C4-2B (cell line): ENCODE data around the gene RNLS.

Experiments used
- H3K27ac ChIP-seq: fragments of 450-650 bp; 2 replicates; pipeline ENCODE4 v1.5.1; 2017
- CTCF ChIP-seq: fragments of 450-650 bp; conservative IDR thresholded peaks from 2 replicates; pipeline ENCODE4 v1.5.1; 2017; ENCODE audit warnings: mild to moderate bottlenecking
- ZFX ChIP-seq: fragments of 450-650 bp; IDR thresholded peaks from 2 replicates; pipeline ENCODE4 v1.6.1; 2017

The RNLS gene

GRCh38 chr10:88228130-88228529 is 355.0 kb downstream of the RNLS start:
- TF ChIP-seq CTCF (no peak), ZFX (no peak)
- no peak overlapping the region for H3K27ac ChIP-seq

DNA sequence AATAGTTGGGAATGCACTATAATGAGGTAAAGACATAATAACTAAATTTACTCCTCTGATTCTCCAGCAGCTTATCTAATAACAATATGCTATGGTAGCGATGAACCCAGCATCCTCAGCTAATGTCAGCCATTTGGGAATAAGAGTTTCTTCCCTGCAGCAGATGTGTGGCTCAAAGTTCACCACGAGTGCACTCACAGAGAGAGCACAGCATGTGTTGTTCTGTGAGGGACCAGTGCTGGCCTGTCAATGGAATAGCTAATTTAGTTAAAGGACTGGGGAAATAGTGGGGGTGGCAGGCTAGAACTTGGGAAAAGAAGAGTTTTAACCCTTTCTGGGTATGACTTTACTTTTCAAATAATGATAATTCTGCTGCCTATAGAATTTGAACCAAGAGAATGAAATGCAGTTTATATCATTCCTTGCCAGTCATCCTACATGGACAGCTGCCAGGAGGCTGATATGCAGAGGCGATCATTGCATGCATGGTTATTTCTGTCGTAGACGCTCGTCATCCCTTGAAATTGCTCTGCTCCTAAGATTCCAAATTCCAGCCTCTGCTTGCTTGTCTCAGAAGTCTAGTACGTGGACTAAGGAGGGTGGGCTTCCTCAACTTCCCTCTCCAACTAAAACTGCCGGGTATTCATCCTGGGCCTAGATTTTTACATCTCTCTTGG is 355.6 kb downstream of the RNLS start:
- H3K27ac ChIP-seq, result no peak overlapping the region
- TF ChIP-seq ZFX (no peak), CTCF (no peak)

GRCh38 chr10:88226891-88227290 is 356.2 kb downstream of the RNLS start:
- H3K27ac ChIP-seq, result no peak overlapping the region
- TF ChIP-seq ZFX (no peak), CTCF (no peak)

GRCh38 chr10:88226071-88226659 is 357.0 kb downstream of the RNLS start:
- no peak for TF ChIP-seq ZFX
- no peak for TF ChIP-seq CTCF
- no peak overlapping the region for H3K27ac ChIP-seq
